Smooth muscle cell of the coronary artery (primary cell): ENCODE data around the gene KDM7A. TPM values are rescaled to one million over a fixed set of nuclear protein-coding genes. Genes with fewer than 3 reads are reported as not detected.

Source experiments
- total RNA-seq: library from RNA; depleted of rRNA; stranded (reverse); fragments of >200 nt; gene quantifications from 2 replicates; pipeline ENCODE4 v1.2.3, GENCODE V29; 2014; ENCODE audit warnings: low replicate concordance

The KDM7A gene, protein sequence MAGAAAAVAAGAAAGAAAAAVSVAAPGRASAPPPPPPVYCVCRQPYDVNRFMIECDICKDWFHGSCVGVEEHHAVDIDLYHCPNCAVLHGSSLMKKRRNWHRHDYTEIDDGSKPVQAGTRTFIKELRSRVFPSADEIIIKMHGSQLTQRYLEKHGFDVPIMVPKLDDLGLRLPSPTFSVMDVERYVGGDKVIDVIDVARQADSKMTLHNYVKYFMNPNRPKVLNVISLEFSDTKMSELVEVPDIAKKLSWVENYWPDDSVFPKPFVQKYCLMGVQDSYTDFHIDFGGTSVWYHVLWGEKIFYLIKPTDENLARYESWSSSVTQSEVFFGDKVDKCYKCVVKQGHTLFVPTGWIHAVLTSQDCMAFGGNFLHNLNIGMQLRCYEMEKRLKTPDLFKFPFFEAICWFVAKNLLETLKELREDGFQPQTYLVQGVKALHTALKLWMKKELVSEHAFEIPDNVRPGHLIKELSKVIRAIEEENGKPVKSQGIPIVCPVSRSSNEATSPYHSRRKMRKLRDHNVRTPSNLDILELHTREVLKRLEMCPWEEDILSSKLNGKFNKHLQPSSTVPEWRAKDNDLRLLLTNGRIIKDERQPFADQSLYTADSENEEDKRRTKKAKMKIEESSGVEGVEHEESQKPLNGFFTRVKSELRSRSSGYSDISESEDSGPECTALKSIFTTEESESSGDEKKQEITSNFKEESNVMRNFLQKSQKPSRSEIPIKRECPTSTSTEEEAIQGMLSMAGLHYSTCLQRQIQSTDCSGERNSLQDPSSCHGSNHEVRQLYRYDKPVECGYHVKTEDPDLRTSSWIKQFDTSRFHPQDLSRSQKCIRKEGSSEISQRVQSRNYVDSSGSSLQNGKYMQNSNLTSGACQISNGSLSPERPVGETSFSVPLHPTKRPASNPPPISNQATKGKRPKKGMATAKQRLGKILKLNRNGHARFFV
- 3.1 and 6.7 TPM in 2 replicates for total RNA-seq

DNA sequence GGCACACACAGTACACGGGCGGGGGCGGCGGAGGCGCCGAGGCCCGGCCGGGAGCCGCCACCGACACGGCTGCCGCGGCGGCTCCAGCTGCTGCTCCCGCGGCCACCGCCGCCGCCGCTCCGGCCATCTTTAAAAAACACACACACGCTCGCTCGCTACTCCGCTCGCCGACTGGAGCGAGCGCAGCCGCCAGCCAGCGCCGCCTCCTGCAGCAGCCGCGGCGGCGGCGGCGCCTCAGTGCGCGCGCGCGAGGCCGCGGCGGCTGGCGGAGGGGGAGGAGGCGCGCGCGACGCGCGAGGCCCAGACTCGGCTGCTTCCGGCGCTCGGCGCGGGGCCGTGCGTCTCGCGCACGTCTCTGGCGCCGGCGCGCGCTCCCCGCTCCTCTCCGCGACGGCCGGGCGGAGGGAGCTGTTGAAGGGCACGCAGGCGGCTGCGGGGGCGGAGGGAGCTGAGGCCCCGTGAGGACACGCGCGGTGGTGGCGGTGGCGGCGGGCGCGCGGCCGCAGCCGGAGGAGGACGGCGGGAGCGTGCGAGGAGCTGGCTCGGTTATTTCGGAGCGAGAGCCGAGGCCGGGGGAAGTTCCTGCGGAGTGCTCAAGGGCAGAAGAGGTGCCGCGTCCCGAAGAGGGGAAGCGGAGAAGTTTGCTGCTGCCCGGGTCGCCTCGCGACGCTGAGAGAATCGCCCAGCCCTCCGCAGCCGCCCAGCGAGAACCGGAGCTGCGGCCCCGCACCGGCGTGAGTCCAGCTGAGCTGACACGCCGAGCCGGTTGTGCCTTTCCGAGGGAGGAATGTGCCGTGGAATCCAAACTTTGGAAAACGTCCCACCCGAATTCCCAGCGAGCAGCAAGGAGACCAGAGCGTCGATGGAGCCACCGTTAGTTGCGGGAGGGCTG, at the start of gene KDM7A:
Gene KDM7A (minus strand): TSS at position 173 of the 892 bp plus-strand sequence. CDS start 46 bp downstream, at position 127.

DNA sequence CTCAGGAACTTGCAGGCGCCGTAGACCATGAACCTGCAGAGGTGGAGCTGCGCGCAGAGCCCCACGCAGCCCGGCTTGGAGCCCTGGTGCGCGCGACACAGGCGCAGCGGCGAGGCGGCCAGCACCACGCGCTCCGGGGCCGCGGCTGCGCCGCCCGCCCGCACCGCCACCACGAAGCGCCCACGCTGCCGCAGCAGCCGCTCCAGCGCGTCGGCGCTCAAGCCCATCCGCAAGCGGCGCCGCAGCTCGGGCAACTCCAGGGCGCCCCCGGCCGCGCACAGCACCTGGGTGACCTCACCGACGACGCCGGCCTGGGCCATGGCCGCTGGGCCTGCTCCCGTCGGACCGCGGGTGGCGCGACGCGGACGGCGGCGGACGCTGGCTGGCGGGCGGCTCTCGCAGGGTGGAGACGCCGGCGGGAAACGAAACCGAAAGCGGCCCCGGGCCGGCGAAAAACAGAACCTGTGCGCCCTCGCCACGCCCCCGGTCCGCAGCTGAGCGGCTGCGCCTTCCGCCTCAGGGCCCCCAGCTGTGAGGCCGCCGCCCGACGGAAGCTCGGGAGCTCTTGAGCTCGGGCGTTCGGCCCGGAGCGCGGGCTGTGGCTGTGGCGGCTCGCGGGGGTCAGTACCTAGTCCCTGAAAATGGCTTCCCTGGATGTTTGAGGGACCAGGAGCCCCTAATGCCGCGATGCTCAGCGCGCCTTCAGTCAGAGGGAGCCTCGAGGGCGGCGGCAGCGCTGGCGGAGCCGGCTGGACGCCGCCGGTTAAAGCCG, 114.1 kb downstream of the KDM7A start, which contains the start of gene PARP12:
Gene PARP12 (minus strand): TSS at position 424 of the 772 bp plus-strand sequence. CDS start 104 bp downstream, at position 320.

Other genes with a start within 250 kb of the KDM7A start
- 13.7 and 18.4 TPM in 2 replicates for gene PARP12, start 114.0 kb downstream of the KDM7A start, total RNA-seq
- 47.5 and 75.3 TPM in 2 replicates for gene SLC37A3, start 221.5 kb upstream of the KDM7A start, total RNA-seq
- gene RAB19, start 227.1 kb upstream of the KDM7A start, total RNA-seq, result not detected in 2 replicates